Measurements from ENCODE around the gene SLC39A1.

- TF ChIP-seq POLR2AphosphoS5 (IDR thresholded peaks at IDR 0.05) = no peak
- no peak for TF ChIP-seq POLR2A (IDR thresholded peaks at IDR 0.05)
These were observed 36.9 kb downstream of the SLC39A1 start for GRCh38 chr1:153926405-153926804.

Measured in suprapubic skin (tissue), 4 donors.